ENCODE results near the gene ID1. TPM values are rescaled to one million over a fixed set of nuclear protein-coding genes. Genes with fewer than 3 reads are reported as not detected.

ID1 gene, protein sequence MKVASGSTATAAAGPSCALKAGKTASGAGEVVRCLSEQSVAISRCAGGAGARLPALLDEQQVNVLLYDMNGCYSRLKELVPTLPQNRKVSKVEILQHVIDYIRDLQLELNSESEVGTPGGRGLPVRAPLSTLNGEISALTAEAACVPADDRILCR
- total RNA-seq (2021) = 355 and 360 TPM in 2 replicates
- long read RNA-seq, transcript ID1-201 (1 exons, 1,233 nt) = minor isoform, 105 of 695 reads
- long read RNA-seq, transcript ID1-202 (2 exons, 994 nt) = major isoform, 590 of 695 reads
- long read RNA-seq, partial matches to known transcripts = 0 of 695 reads
- long read RNA-seq, other reads (novel, unspliced or antisense) = 0 of 695 reads

DNA sequence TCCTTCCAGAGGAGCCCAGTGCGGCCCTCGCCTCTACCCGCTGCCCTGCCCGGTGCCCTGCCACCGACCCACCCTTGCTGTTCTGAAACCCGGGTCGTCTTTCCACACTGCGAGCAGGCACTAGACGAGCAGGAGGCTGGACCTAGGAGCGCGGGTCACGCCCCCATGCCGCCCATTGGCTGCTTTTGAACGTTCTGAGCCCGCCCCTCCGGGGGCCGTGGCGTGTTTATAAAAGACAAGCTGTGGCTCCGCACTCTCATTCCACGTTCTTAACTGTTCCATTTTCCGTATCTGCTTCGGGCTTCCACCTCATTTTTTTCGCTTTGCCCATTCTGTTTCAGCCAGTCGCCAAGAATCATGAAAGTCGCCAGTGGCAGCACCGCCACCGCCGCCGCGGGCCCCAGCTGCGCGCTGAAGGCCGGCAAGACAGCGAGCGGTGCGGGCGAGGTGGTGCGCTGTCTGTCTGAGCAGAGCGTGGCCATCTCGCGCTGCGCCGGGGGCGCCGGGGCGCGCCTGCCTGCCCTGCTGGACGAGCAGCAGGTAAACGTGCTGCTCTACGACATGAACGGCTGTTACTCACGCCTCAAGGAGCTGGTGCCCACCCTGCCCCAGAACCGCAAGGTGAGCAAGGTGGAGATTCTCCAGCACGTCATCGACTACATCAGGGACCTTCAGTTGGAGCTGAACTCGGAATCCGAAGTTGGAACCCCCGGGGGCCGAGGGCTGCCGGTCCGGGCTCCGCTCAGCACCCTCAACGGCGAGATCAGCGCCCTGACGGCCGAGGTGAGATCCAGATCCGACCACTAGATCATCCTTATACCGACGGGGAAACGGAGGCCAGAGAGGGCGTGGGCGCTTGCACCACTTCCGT lies at the start of gene ID1:
TSS of gene ID1 (plus strand) at position 259 of the 871 bp plus-strand sequence. CDS start at position 358, 99 bp downstream.
- Histone ChIP-seq H2BK15ac (ENCODE audit: low read depth, low read length) (no peak within 1 kb of the TSS), H2AK5ac (ENCODE audit: insufficient read length, low read length) (no peak within 1 kb of the TSS), H3K18ac (ENCODE audit: insufficient read length, low read depth, low read length) (peak within 1 kb of the TSS; percentile 77), H4K91ac (ENCODE audit: insufficient read length, low read depth, low read length) (no peak within 1 kb of the TSS), H3T11ph (ENCODE audit: low read length) (no peak within 1 kb of the TSS), H2BK5ac (ENCODE audit: insufficient read length, low read length) (no peak within 1 kb of the TSS), H3K9ac (ENCODE audit: extremely low read depth, insufficient read length, low read length) (peak within 1 kb of the TSS; percentile 78), H3K9me3 (ENCODE audit: control insufficient read depth, low read depth, low read length) (no peaks in the 10 kb centered on the region), H3K14ac (ENCODE audit: insufficient read depth, low read length) (peak within 1 kb of the TSS; percentile 85), H3K23me2 (ENCODE audit: insufficient read length, low read depth, low read length, poor library complexity, severe bottlenecking) (peaks cover 17% of the 10 kb centered on the region), H4K5ac (ENCODE audit: insufficient read length, low read depth, low read length) (no peak within 1 kb of the TSS), H4K8ac (replicated peaks; ENCODE audit: insufficient read length, low read depth, low read length) (no peak within 1 kb of the TSS), H3K56ac (ENCODE audit: insufficient read length, low read depth, low read length) (no peak within 1 kb of the TSS), H3K4me1 (ENCODE audit: insufficient read depth, low read length) (peaks cover 5% of the 10 kb centered on the region; the same call in 1 of the 2 replicates), H2AFZ (ENCODE audit: low read length) (no peak within 1 kb of the TSS), H2BK120ac (ENCODE audit: low read depth, low read length, poor library complexity, severe bottlenecking) (peak within 1 kb of the TSS; percentile 48), H4K20me1 (ENCODE audit: control insufficient read depth, insufficient read depth, insufficient read length) (no peaks in the 10 kb centered on the region), H2BK20ac (ENCODE audit: low read depth, low read length, poor library complexity, severe bottlenecking) (no peak within 1 kb of the TSS), H3K79me2 (ENCODE audit: insufficient read depth, low read length) (peaks cover 4% of the 10 kb centered on the region; the same call in 1 of the 2 replicates), H3K4ac (ENCODE audit: low read depth, low read length) (no peak within 1 kb of the TSS; the same call in 1 of the 2 replicates), H2BK12ac (ENCODE audit: insufficient read length, low read depth, low read length) (no peak within 1 kb of the TSS), H3K23ac (ENCODE audit: insufficient read length, low read depth, low read length) (no peak within 1 kb of the TSS), H3K4me2 (ENCODE audit: insufficient read depth, insufficient read length, low read length) (peak within 1 kb of the TSS; percentile 57), H3K79me1 (ENCODE audit: insufficient read depth, low read depth, low read length, poor library complexity, severe bottlenecking) (no peaks in the 10 kb centered on the region), H3K27ac (ENCODE audit: insufficient read length, low read depth, low read length) (no peak within 1 kb of the TSS), H3K27me3 (ENCODE audit: insufficient read depth, low read length) (no peaks in the 10 kb centered on the region)
- Mint-ChIP-seq H3K27ac (peak within 1 kb of the TSS; percentile 97 to 100 (median 98)), H3K36me3 (ENCODE audit: insufficient read depth in 1 of 3, low read depth in 3 of 3) (peaks cover 6 to 22% (median 18%) of the 10 kb centered on the region in 3 experiments), H3K9me3 (peaks cover 3% of the 10 kb centered on the region in 2 experiments; a peak in 2 of 5 replicates), H3K4me1 (peaks cover 34 to 42% of the 10 kb centered on the region in 2 experiments), H3K27me3 (ENCODE audit: low read depth) (peaks cover 2% of the 10 kb centered on the region), H3K4me3 (peak within 1 kb of the TSS; percentile 93 to 97)
- TF ChIP-seq, protein P1, sequence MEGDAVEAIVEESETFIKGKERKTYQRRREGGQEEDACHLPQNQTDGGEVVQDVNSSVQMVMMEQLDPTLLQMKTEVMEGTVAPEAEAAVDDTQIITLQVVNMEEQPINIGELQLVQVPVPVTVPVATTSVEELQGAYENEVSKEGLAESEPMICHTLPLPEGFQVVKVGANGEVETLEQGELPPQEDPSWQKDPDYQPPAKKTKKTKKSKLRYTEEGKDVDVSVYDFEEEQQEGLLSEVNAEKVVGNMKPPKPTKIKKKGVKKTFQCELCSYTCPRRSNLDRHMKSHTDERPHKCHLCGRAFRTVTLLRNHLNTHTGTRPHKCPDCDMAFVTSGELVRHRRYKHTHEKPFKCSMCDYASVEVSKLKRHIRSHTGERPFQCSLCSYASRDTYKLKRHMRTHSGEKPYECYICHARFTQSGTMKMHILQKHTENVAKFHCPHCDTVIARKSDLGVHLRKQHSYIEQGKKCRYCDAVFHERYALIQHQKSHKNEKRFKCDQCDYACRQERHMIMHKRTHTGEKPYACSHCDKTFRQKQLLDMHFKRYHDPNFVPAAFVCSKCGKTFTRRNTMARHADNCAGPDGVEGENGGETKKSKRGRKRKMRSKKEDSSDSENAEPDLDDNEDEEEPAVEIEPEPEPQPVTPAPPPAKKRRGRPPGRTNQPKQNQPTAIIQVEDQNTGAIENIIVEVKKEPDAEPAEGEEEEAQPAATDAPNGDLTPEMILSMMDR (conservative IDR thresholded peaks at IDR 0.05) = no peak
- no CpG with 5 or more reads among the region's 74 CpGs for WGBS (ENCODE audit: extremely low coverage, insufficient read length, low lambda C conversion rate)
- DNase-seq = peak; percentile 94
